SK-N-SH (cell line): Measurements from ENCODE around the gene PTGIR. TPM values are rescaled to one million over a fixed set of nuclear protein-coding genes. Genes with fewer than 3 reads are reported as not detected.

Experiments used
- CTCF ChIA-PET: fragments of 300-600, 350-600 bp; formaldehyde crosslinking; extraction: SDS; loops from one replicate; lab custom pipeline; 2021; lab: Yijun Ruan, JAX
- POLR2A ChIA-PET: fragments of 350-600 bp; sonication (Branson Sonifier 250); formaldehyde crosslinking; extraction: SDS; loops from one replicate; lab custom pipeline; 2020; ENCODE audit warnings: antibody characterized with exemption, inconsistent platforms; lab: Yijun Ruan, JAX
- DNase-seq: peaks from one replicate; pipeline ENCODE4 v3.0.0; 2012
- H2AFZ ChIP-seq: fragments of 200-600 bp; sonication (generic); 2 replicates; pipeline ENCODE4 v1.8.1; 2016; ENCODE audit warnings: antibody characterized with exemption, mild to moderate bottlenecking, low read depth
- H3F3A ChIP-seq: fragments of 200-600 bp; sonication (generic); replicated peaks from 2 replicates; pipeline ENCODE3; 2016; ENCODE audit warnings: antibody characterized with exemption, mild to moderate bottlenecking; ENCODE audit not compliant: insufficient read depth
- H3K27ac ChIP-seq, 2 experiments: fragments of 200-500 bp in 1 of 2; fragments of 200-600 bp in 1 of 2; sonication (Bioruptor generic) in 1 of 2; sonication (generic), shearing (Covaris generic) in 1 of 2; 2 replicates each; pipeline versions ENCODE4 v1.5.1 to v1.6.1; 2014 to 2016; ENCODE audit warnings: low read depth in 2 of 2, inconsistent platforms in 1 of 2, low read length in 1 of 2, mild to moderate bottlenecking in 1 of 2, mixed read lengths in 1 of 2
- H3K27me3 ChIP-seq: fragments of 200-600 bp; sonication (generic), shearing (Covaris generic); 2 replicates; pipeline ENCODE4 v1.6.1; 2016; ENCODE audit warnings: mixed run types; ENCODE audit not compliant: insufficient read depth
- H3K36me3 ChIP-seq, 2 experiments: fragments of 200-500 bp in 1 of 2; fragments of 200-600 bp in 1 of 2; sonication (Bioruptor generic) in 1 of 2; sonication (generic) in 1 of 2; replicated peaks in 1 of 2; 2 replicates each; pipeline versions ENCODE3 to v1.5.1; 2014 to 2016; ENCODE audit warnings: low read length in 1 of 2, mild to moderate bottlenecking in 1 of 2; ENCODE audit not compliant: insufficient read depth in 2 of 2, control insufficient read depth in 1 of 2
- H3K4me1 ChIP-seq, 2 experiments: fragments of 200-500 bp in 1 of 2; fragments of 200-600 bp in 1 of 2; sonication (Bioruptor generic) in 1 of 2; sonication (generic), shearing (Covaris generic) in 1 of 2; 2 replicates each; pipeline versions ENCODE4 v1.5.1 to v1.6.1; 2014 to 2016; ENCODE audit warnings: low read depth in 1 of 2, low read length in 1 of 2, mixed run types in 1 of 2; ENCODE audit not compliant: insufficient read depth in 2 of 2, control insufficient read depth in 1 of 2
- H3K4me2 ChIP-seq: fragments of 200-600 bp; sonication (generic), shearing (Covaris generic); 2 replicates; pipeline ENCODE4 v1.6.1; 2017; ENCODE audit warnings: mixed run types
- H3K4me3 ChIP-seq, 2 experiments: fragments of 200-500 bp in 1 of 2; fragments of 200-600 bp in 1 of 2; sonication (Bioruptor generic) in 1 of 2; sonication (generic), shearing (Covaris generic) in 1 of 2; 2 replicates each; pipeline versions ENCODE4 v1.5.1 to v1.8.1; 2014 to 2016; ENCODE audit warnings: low read depth in 2 of 2, inconsistent platforms in 1 of 2, low read length in 1 of 2, mild to moderate bottlenecking in 1 of 2, mixed read lengths in 1 of 2, moderate library complexity in 1 of 2
- H3K79me2 ChIP-seq: fragments of 200-600 bp; sonication (generic); 2 replicates; pipeline ENCODE4 v1.8.1; 2017; ENCODE audit warnings: mild to moderate bottlenecking; ENCODE audit not compliant: insufficient read depth
- H3K9ac ChIP-seq: fragments of 200-600 bp; sonication (generic); 2 replicates; pipeline ENCODE4 v1.6.1; 2017; ENCODE audit warnings: mixed run types
- H3K9me2 ChIP-seq: fragments of 200-600 bp; sonication (generic); 2 replicates; pipeline ENCODE4 v1.6.1; 2017; ENCODE audit warnings: mixed run types
- H3K9me3 ChIP-seq: fragments of 200-600 bp; sonication (generic); 2 replicates; pipeline ENCODE4 v1.6.1; 2017; ENCODE audit warnings: mixed run types, mild to moderate bottlenecking, moderate library complexity
- H4K20me1 ChIP-seq: fragments of 200-600 bp; sonication (generic); 2 replicates; pipeline ENCODE4 v1.6.1; 2017; ENCODE audit warnings: mild to moderate bottlenecking, mixed run types; ENCODE audit not compliant: insufficient read depth
- EZH2phosphoT487 ChIP-seq: fragments of 200-600 bp; sonication (generic); IDR thresholded peaks from 2 replicates; pipeline ENCODE4 v1.6.1; 2017; ENCODE audit warnings: low read depth, mixed run types, mild to moderate bottlenecking, antibody characterized with exemption, moderate library complexity, borderline replicate concordance
- FOSL2 ChIP-seq: IDR thresholded peaks from 2 replicates; pipeline ENCODE4 v1.4.0; 2012; ENCODE audit warnings: low read depth, mild to moderate bottlenecking, moderate library complexity, borderline replicate concordance
- FOXJ3 ChIP-seq: sonication (generic); formaldehyde crosslinking; IDR thresholded peaks from 2 replicates; pipeline ENCODE4 v1.5.1; 2020; ENCODE audit warnings: mild to moderate bottlenecking, missing genetic modification reagents
- FOXM1 ChIP-seq: IDR thresholded peaks from 2 replicates; pipeline ENCODE4 v1.4.0; 2012; ENCODE audit warnings: low read depth, mild to moderate bottlenecking
- GABPA ChIP-seq: IDR thresholded peaks from 2 replicates; pipeline ENCODE4 v1.4.0; 2012; ENCODE audit warnings: low read depth, mild to moderate bottlenecking
- MEF2A ChIP-seq: IDR thresholded peaks from 2 replicates; pipeline ENCODE4 v1.4.0; 2012; ENCODE audit warnings: low read depth, borderline replicate concordance
- MXI1 ChIP-seq: IDR thresholded peaks from 2 replicates; pipeline ENCODE4 v1.6.1; 2012; ENCODE audit warnings: mild to moderate bottlenecking, low read depth, low read length, improper control_type of control experiment
- NRF1 ChIP-seq: IDR thresholded peaks from 2 replicates; pipeline ENCODE4 v1.6.1; 2012; ENCODE audit warnings: low read depth, mild to moderate bottlenecking, low read length
- RFX5 ChIP-seq: IDR thresholded peaks from 2 replicates; pipeline ENCODE4 v1.6.1; 2012; ENCODE audit warnings: mild to moderate bottlenecking, improper control_type of control experiment, low read length
- RXRA ChIP-seq: IDR thresholded peaks from 2 replicates; pipeline ENCODE4 v1.4.0; 2012; ENCODE audit warnings: low read depth, mild to moderate bottlenecking, borderline replicate concordance
- SIN3A ChIP-seq: IDR thresholded peaks from 2 replicates; pipeline ENCODE4 v1.6.1; 2012; ENCODE audit warnings: low read depth, mild to moderate bottlenecking, low read length, moderate library complexity, borderline replicate concordance
- SMC3 ChIP-seq: IDR thresholded peaks from 2 replicates; pipeline ENCODE4 v1.6.1; 2012; ENCODE audit warnings: low read depth, low read length, improper control_type of control experiment
- TEAD4 ChIP-seq: IDR thresholded peaks from 2 replicates; pipeline ENCODE4 v1.4.0; 2012; ENCODE audit warnings: mild to moderate bottlenecking, borderline replicate concordance; ENCODE audit not compliant: insufficient read depth
- YY1 ChIP-seq: IDR thresholded peaks from 2 replicates; pipeline ENCODE4 v1.4.0; 2012; ENCODE audit warnings: low read depth, mild to moderate bottlenecking
- WGBS: methylation state at CpG from one replicate; pipeline ENCODE4 v1.1.6; 2017; ENCODE audit warnings: low lambda C conversion rate; 5-methylcytosine and 5-hydroxymethylcytosine counted together
- polyA plus RNA-seq, 3 experiments: library from polyadenylated mRNA; depleted of rRNA; stranded (reverse); fragments of >200 nt; gene quantifications; 2 replicates each; pipeline ENCODE4 v1.2.3, GENCODE V29; 2012
- TF ChIP-seq, protein P1 (sequence below): fragments of 200-600 bp; sonication (generic); IDR thresholded peaks from 2 replicates; pipeline ENCODE4 v1.6.1; 2017; ENCODE audit warnings: antibody characterized with exemption, mild to moderate bottlenecking, moderate library complexity
- TF ChIP-seq, protein P2 (sequence below): IDR thresholded peaks from 2 replicates; pipeline ENCODE4; 2012
- TF ChIP-seq, protein P3 (sequence below): IDR thresholded peaks from 2 replicates; pipeline ENCODE4 v1.4.0; 2012; ENCODE audit warnings: low read depth, borderline replicate concordance
- TF ChIP-seq, protein P4 (sequence below): fragments of 150-350 bp; IDR thresholded peaks from 2 replicates; pipeline ENCODE4 v1.6.1; 2016; ENCODE audit warnings: mild to moderate bottlenecking, low read depth, low read length
- TF ChIP-seq, protein P5 (sequence below): IDR thresholded peaks from 2 replicates; pipeline ENCODE4 v1.6.1; 2012; ENCODE audit warnings: mild to moderate bottlenecking, low read depth, low read length, moderate library complexity
- TF ChIP-seq, protein P6 (sequence below): IDR thresholded peaks from 2 replicates; pipeline ENCODE4 v1.4.0; 2012; ENCODE audit warnings: low read depth

The PTGIR gene
- polyA plus RNA-seq, 1 of the 3 experiments (the other 2 are of a cell fraction) = 2.5 TPM

DNA sequence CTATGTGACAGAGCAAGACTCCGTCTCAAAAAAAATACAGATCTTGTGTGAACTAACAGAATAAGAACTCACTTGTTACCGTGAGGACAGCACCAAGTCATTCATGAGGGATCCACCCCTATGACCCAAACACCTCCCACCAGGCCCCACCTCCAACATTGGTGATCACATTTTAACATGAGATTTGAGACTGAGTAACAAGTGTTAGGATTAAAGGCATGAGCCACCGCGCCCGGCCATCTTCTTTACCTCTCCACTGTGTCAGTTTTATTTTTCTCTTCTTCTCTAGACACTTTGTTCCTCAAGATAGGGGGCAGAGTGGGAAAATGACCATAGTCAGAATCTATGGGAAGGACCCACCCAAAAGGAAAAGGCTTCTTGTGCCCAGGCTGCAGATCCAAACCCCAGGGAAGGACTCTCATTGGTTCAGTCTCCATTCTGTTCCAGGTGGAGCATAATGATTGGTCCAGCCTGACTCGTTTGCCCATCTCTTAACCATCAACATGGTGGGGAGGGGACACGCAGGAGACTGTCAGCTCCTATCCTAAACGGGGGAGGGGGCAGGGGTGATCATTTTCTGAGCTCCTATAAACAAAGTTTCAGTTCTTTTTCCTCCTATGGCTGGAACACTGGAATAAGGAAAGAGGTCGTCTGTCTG, 25.0 kb downstream of the PTGIR start (continued):
- TF ChIP-seq, protein P1, sequence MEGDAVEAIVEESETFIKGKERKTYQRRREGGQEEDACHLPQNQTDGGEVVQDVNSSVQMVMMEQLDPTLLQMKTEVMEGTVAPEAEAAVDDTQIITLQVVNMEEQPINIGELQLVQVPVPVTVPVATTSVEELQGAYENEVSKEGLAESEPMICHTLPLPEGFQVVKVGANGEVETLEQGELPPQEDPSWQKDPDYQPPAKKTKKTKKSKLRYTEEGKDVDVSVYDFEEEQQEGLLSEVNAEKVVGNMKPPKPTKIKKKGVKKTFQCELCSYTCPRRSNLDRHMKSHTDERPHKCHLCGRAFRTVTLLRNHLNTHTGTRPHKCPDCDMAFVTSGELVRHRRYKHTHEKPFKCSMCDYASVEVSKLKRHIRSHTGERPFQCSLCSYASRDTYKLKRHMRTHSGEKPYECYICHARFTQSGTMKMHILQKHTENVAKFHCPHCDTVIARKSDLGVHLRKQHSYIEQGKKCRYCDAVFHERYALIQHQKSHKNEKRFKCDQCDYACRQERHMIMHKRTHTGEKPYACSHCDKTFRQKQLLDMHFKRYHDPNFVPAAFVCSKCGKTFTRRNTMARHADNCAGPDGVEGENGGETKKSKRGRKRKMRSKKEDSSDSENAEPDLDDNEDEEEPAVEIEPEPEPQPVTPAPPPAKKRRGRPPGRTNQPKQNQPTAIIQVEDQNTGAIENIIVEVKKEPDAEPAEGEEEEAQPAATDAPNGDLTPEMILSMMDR = no peak
- TF ChIP-seq TEAD4 (no peak), MEF2A (no peak), MXI1 (no peak), NRF1 (no peak)
- TF ChIP-seq, protein P2, sequence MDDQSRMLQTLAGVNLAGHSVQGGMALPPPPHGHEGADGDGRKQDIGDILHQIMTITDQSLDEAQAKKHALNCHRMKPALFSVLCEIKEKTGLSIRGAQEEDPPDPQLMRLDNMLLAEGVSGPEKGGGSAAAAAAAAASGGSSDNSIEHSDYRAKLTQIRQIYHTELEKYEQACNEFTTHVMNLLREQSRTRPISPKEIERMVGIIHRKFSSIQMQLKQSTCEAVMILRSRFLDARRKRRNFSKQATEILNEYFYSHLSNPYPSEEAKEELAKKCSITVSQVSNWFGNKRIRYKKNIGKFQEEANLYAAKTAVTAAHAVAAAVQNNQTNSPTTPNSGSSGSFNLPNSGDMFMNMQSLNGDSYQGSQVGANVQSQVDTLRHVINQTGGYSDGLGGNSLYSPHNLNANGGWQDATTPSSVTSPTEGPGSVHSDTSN = no peak

DNA sequence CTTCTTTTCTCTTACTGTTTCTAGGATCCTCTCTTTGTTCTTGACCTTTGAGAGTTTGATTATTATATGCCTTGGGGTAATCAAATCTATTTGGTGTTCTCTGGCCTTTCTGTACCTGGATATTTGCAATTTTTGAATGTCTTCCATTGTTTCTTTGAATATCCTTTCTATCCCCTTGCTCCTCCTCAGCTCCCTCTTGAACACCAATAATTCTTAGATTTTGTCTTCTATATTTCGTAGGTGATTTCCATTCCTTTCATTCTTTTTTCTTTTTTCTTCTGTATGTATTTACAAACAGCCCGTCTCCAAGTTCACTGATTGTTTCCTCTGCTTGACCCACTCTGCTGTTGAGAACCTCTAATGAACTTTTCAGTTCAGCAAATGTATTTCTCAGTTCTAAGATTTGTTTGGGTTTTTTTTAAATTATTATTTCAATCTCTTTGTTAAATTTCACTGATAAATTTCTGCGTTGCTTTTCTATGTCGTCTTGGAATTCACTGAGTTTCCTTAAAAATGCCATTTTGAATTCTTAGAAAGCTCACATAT, 26.4 kb downstream of the PTGIR start:
- peaks cover 7 to 9% of the 10 kb centered on the region in 2 experiments; a peak in 2 of 4 replicates for H3K4me1 ChIP-seq
- WGBS = 84% methylated on average over 4 of the region's 4 CpGs
- TF ChIP-seq, protein P3, sequence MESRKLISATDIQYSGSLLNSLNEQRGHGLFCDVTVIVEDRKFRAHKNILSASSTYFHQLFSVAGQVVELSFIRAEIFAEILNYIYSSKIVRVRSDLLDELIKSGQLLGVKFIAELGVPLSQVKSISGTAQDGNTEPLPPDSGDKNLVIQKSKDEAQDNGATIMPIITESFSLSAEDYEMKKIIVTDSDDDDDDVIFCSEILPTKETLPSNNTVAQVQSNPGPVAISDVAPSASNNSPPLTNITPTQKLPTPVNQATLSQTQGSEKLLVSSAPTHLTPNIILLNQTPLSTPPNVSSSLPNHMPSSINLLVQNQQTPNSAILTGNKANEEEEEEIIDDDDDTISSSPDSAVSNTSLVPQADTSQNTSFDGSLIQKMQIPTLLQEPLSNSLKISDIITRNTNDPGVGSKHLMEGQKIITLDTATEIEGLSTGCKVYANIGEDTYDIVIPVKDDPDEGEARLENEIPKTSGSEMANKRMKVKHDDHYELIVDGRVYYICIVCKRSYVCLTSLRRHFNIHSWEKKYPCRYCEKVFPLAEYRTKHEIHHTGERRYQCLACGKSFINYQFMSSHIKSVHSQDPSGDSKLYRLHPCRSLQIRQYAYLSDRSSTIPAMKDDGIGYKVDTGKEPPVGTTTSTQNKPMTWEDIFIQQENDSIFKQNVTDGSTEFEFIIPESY = no peak
- TF ChIP-seq MEF2A (no peak), SMC3 (no peak), RXRA (no peak), MXI1 (no peak), GABPA (no peak), EZH2phosphoT487 (no peak), FOXM1 (no peak), YY1 (no peak), SIN3A (no peak), RFX5 (no peak), FOXJ3 (no peak), FOSL2 (no peak)
- TF ChIP-seq, protein P4, sequence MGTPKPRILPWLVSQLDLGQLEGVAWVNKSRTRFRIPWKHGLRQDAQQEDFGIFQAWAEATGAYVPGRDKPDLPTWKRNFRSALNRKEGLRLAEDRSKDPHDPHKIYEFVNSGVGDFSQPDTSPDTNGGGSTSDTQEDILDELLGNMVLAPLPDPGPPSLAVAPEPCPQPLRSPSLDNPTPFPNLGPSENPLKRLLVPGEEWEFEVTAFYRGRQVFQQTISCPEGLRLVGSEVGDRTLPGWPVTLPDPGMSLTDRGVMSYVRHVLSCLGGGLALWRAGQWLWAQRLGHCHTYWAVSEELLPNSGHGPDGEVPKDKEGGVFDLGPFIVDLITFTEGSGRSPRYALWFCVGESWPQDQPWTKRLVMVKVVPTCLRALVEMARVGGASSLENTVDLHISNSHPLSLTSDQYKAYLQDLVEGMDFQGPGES = no peak
- TF ChIP-seq, protein P5, sequence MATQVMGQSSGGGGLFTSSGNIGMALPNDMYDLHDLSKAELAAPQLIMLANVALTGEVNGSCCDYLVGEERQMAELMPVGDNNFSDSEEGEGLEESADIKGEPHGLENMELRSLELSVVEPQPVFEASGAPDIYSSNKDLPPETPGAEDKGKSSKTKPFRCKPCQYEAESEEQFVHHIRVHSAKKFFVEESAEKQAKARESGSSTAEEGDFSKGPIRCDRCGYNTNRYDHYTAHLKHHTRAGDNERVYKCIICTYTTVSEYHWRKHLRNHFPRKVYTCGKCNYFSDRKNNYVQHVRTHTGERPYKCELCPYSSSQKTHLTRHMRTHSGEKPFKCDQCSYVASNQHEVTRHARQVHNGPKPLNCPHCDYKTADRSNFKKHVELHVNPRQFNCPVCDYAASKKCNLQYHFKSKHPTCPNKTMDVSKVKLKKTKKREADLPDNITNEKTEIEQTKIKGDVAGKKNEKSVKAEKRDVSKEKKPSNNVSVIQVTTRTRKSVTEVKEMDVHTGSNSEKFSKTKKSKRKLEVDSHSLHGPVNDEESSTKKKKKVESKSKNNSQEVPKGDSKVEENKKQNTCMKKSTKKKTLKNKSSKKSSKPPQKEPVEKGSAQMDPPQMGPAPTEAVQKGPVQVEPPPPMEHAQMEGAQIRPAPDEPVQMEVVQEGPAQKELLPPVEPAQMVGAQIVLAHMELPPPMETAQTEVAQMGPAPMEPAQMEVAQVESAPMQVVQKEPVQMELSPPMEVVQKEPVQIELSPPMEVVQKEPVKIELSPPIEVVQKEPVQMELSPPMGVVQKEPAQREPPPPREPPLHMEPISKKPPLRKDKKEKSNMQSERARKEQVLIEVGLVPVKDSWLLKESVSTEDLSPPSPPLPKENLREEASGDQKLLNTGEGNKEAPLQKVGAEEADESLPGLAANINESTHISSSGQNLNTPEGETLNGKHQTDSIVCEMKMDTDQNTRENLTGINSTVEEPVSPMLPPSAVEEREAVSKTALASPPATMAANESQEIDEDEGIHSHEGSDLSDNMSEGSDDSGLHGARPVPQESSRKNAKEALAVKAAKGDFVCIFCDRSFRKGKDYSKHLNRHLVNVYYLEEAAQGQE = no peak
- TF ChIP-seq, protein P6, sequence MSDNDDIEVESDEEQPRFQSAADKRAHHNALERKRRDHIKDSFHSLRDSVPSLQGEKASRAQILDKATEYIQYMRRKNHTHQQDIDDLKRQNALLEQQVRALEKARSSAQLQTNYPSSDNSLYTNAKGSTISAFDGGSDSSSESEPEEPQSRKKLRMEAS = no peak

More for the DNA sequence above, 26.4 kb downstream of the PTGIR start:
- Histone ChIP-seq H3K9me3 (no peaks in the 10 kb centered on the region; the same call in 1 of the 2 replicates), H3K36me3 (no peaks in the 10 kb centered on the region), H3K27ac (no peak overlapping the region), H3K4me2 (no peak overlapping the region), H2AFZ (no peak overlapping the region), H3K27me3 (no peaks in the 10 kb centered on the region), H4K20me1 (peaks cover 12% of the 10 kb centered on the region), H3K9ac (no peak overlapping the region), H3K9me2 (no peaks in the 10 kb centered on the region), H3K79me2 (peaks cover 23% of the 10 kb centered on the region), H3K4me3 (no peak overlapping the region), H3F3A (no peaks in the 10 kb centered on the region)
- POLR2A ChIA-PET = no interaction called here
- CTCF ChIA-PET = interaction anchor here (1.0 to 1.9 kb wide), 4 partner anchors 16 to 64 kb away, joined by 3 to 8 read pairs (median 4); no protein-coding TSS in a partner anchor
- DNase-seq = no peak
